Measurements from ENCODE around the gene TGFBR3L.

DNA sequence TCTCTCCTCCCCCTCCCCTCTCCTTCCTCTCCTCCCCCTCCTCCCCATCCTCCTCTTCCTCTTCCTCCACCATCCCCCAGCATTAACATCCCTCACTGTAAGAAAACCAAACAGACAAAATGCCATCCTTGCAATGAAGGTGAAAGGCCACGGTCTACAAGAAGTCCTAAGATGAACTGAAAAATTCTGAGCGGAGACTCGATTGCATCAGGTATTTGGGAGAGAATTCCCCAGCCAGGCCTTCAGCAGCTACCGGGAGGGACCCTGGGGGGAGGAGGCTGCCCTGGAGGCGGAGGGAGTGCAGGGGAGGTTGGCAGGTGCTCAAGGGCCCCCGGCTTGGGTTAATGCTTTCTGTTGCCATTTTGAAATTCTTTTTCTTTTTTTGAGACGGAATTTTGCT lies 38.9 kb downstream of the TGFBR3L start:
- TF ChIP-seq POLR2A (IDR thresholded peaks at IDR 0.05), result no peak
- TF ChIP-seq, protein P1, sequence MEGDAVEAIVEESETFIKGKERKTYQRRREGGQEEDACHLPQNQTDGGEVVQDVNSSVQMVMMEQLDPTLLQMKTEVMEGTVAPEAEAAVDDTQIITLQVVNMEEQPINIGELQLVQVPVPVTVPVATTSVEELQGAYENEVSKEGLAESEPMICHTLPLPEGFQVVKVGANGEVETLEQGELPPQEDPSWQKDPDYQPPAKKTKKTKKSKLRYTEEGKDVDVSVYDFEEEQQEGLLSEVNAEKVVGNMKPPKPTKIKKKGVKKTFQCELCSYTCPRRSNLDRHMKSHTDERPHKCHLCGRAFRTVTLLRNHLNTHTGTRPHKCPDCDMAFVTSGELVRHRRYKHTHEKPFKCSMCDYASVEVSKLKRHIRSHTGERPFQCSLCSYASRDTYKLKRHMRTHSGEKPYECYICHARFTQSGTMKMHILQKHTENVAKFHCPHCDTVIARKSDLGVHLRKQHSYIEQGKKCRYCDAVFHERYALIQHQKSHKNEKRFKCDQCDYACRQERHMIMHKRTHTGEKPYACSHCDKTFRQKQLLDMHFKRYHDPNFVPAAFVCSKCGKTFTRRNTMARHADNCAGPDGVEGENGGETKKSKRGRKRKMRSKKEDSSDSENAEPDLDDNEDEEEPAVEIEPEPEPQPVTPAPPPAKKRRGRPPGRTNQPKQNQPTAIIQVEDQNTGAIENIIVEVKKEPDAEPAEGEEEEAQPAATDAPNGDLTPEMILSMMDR (IDR thresholded peaks at IDR 0.05), result no peak

All from body of pancreas (tissue), 4 donors.